ENCODE measurements around the gene SMARCD2. TPM values are rescaled to one million over a fixed set of nuclear protein-coding genes. Genes with fewer than 3 reads are reported as not detected.
"Not testable (repeated sequence)": the region's sequence is repeated elsewhere in the genome, so short reads cannot be mapped to it uniquely, and the experiment has no call there.

SMARCD2 gene
- total RNA-seq: 98.5 and 112 TPM in 2 replicates

- Histone ChIP-seq H3K27me3 (ENCODE audit: control insufficient read depth, insufficient read depth, low read length) (no peaks in the 10 kb centered on the region), H3K36me3 (ENCODE audit: control insufficient read depth, insufficient read depth, low read length) (no peaks in the 10 kb centered on the region), H3K4me3 (ENCODE audit: low read depth, low read length) (peak within 1 kb of the TSS; percentile 90)
- peak; percentile 92 for DNase-seq (ENCODE audit: low read depth)
- FAIRE-seq: no peak
- TF ChIP-seq CTCF (IDR thresholded peaks at IDR 0.05; ENCODE audit: insufficient read depth, low read length, severe bottlenecking): no peak
Measured at GRCh38 chr17:63842540-63843386, at the start of gene SMARCD2. TSS of gene SMARCD2 (minus strand) at chr17:63842685. CDS start at chr17:63842674, 11 bp downstream.

- peak; percentile 19 for DNase-seq (ENCODE audit: low read depth)
- H3K27me3 ChIP-seq (ENCODE audit: control insufficient read depth, insufficient read depth, low read length); FAIRE-seq: not testable (repeated sequence)
Measured at GRCh38 chr17:63889026-63889848, 46.8 kb upstream of the SMARCD2 start.

GRCh38 chr17:63885119-63885518 is 42.6 kb upstream of the SMARCD2 start:
- H3K4me3 ChIP-seq (ENCODE audit: low read depth, low read length); H3K36me3 ChIP-seq (ENCODE audit: control insufficient read depth, insufficient read depth, low read length); DNase-seq (ENCODE audit: low read depth); FAIRE-seq; H3K27me3 ChIP-seq (ENCODE audit: control insufficient read depth, insufficient read depth, low read length): not testable (repeated sequence)

More at GRCh38 chr17:63889026-63889848, 46.8 kb upstream of the SMARCD2 start:
- not testable (repeated sequence) for H3K4me3 ChIP-seq (ENCODE audit: low read depth, low read length); H3K36me3 ChIP-seq (ENCODE audit: control insufficient read depth, insufficient read depth, low read length)
- peak; percentile 37 for TF ChIP-seq CTCF (IDR thresholded peaks at IDR 0.05; ENCODE audit: insufficient read depth, low read length, severe bottlenecking)

GRCh38 chr17:63882626-63883126 is 40.2 kb upstream of the SMARCD2 start:
- not testable (repeated sequence) for DNase-seq (ENCODE audit: low read depth); H3K36me3 ChIP-seq (ENCODE audit: control insufficient read depth, insufficient read depth, low read length); H3K4me3 ChIP-seq (ENCODE audit: low read depth, low read length); H3K27me3 ChIP-seq (ENCODE audit: control insufficient read depth, insufficient read depth, low read length); FAIRE-seq

- Histone ChIP-seq H3K27me3 (ENCODE audit: control insufficient read depth, insufficient read depth, low read length) (no peaks in the 10 kb centered on the region), H3K36me3 (ENCODE audit: control insufficient read depth, insufficient read depth, low read length) (no peaks in the 10 kb centered on the region), H3K4me3 (ENCODE audit: low read depth, low read length) (no peak within 1 kb of the TSS)
- FAIRE-seq: no peak
- DNase-seq (ENCODE audit: low read depth): peak; percentile 57
- peak; percentile 75 for TF ChIP-seq CTCF (IDR thresholded peaks at IDR 0.05; ENCODE audit: insufficient read depth, low read length, severe bottlenecking)
Measured at GRCh38 chr17:63881935-63882601, 39.6 kb upstream of the SMARCD2 start, which contains the start of gene GH2. TSS of gene GH2 (minus strand) at chr17:63881944. CDS start at chr17:63881801, 143 bp downstream.

GRCh38 chr17:63881337-63881736 is 38.9 kb upstream of the SMARCD2 start:
- not testable (repeated sequence) for H3K36me3 ChIP-seq (ENCODE audit: control insufficient read depth, insufficient read depth, low read length); DNase-seq (ENCODE audit: low read depth); H3K27me3 ChIP-seq (ENCODE audit: control insufficient read depth, insufficient read depth, low read length); H3K4me3 ChIP-seq (ENCODE audit: low read depth, low read length); FAIRE-seq

Data from bronchial epithelial cell (primary cell).